ENCODE measurements around the gene NDUFA1.
"Not testable (repeated sequence)": the region's sequence is repeated elsewhere in the genome, so short reads cannot be mapped to it uniquely, and the experiment has no call there.

NDUFA1 gene

GRCh38 chrX:119900976-119901375 lies 29.3 kb downstream of the NDUFA1 start:
- no peak for DNase-seq (ENCODE audit: low read depth)

- no peak for DNase-seq (ENCODE audit: low read depth)
These were observed 44.7 kb downstream of the NDUFA1 start for GRCh38 chrX:119916310-119916709.

GRCh38 chrX:119917877-119918276 lies 46.2 kb downstream of the NDUFA1 start:
- DNase-seq (ENCODE audit: low read depth), result no peak

- DNase-seq (ENCODE audit: low read depth), result no peak
These were observed 48.4 kb downstream of the NDUFA1 start for GRCh38 chrX:119919835-119920585.

- DNase-seq (ENCODE audit: low read depth), result not testable (repeated sequence)
These were observed 50.8 kb downstream of the NDUFA1 start for GRCh38 chrX:119922391-119922790.
